Fibroblast of mammary gland (primary cell): Measurements from ENCODE around the gene ERVK3-1.
A peak's percentile ranks its signal among the peaks of the same experiment; 100 is the strongest.
"Not testable (repeated sequence)": the region's sequence is repeated elsewhere in the genome, so short reads cannot be mapped to it uniquely, and the experiment has no call there.

Source experiments
- DNase-seq: peaks from one replicate; pipeline ENCODE4 v3.0.0-alpha.2; 2010; ENCODE audit warnings: low read depth
- H3K4me3 ChIP-seq: 2 replicates; pipeline ENCODE4 v1.5.1; 2011; ENCODE audit warnings: low read depth, mild to moderate bottlenecking, low read length, moderate library complexity; ENCODE audit not compliant: control insufficient read depth
- TF ChIP-seq, protein P1 (sequence below): conservative IDR thresholded peaks from 2 replicates; pipeline ENCODE4 v1.5.1; 2011; ENCODE audit warnings: low read depth, low read length, inconsistent platforms; ENCODE audit not compliant: control insufficient read depth, insufficient read depth

The ERVK3-1 gene, protein sequence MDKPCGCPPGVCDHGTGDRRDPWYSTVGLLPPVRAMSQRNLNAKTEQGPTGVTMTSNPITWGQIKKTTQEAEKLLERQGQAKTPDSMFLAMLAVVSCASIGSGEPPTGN

DNA sequence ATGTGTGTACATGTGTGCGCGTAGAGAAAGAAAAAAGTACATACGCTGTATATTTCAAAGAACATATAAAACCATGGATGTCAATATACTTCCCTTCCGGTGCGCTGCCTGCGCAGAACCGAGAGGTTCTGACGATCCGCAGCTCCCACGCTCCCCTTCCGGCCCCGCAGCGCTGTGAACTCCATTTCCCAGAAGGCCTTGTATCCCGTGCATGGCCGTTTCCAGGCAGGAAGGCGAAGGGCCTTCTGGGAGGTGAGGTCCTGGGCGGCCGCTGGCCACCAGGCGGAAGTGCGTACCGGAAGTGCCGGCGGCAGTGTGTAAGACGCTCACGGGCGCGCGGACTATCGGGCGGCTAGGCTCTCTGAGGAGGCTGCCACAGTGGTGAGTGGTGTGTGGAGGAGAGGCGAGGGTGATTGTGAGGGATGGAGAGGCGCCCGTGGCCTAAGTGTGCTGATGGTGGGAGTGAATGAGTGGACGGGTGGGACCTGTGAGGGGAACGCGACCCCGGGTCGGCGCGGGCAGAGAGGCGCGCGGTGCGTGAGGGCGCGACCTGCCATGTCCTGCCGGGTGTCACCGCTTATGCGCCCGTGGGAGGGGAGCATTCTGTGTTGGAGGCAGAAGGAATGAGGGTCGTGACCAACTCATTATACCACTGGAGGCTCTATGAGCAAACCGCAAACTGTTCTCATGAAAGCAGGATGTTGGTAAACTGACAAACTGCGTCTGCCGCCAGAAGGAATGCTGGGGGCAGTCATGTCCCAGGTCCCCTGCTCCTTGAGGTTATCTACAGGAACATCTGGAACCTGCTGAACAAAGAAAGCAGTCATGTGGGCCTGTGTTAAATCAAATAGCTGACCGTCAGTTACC is at the start of gene ERVK3-1:
ERVK3-1 (plus strand) TSS at position 313 of the 867 bp plus-strand sequence. CDS start 6,792 bp downstream, outside the sequence.
- TF ChIP-seq, protein P1, sequence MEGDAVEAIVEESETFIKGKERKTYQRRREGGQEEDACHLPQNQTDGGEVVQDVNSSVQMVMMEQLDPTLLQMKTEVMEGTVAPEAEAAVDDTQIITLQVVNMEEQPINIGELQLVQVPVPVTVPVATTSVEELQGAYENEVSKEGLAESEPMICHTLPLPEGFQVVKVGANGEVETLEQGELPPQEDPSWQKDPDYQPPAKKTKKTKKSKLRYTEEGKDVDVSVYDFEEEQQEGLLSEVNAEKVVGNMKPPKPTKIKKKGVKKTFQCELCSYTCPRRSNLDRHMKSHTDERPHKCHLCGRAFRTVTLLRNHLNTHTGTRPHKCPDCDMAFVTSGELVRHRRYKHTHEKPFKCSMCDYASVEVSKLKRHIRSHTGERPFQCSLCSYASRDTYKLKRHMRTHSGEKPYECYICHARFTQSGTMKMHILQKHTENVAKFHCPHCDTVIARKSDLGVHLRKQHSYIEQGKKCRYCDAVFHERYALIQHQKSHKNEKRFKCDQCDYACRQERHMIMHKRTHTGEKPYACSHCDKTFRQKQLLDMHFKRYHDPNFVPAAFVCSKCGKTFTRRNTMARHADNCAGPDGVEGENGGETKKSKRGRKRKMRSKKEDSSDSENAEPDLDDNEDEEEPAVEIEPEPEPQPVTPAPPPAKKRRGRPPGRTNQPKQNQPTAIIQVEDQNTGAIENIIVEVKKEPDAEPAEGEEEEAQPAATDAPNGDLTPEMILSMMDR = no peak
- peak within 1 kb of the TSS; percentile 95 for H3K4me3 ChIP-seq
- peak; percentile 96 for DNase-seq

GRCh38 chr19:58258259-58258658 is 46.9 kb upstream of the ERVK3-1 start:
- not testable (repeated sequence) for H3K4me3 ChIP-seq, DNase-seq

DNA sequence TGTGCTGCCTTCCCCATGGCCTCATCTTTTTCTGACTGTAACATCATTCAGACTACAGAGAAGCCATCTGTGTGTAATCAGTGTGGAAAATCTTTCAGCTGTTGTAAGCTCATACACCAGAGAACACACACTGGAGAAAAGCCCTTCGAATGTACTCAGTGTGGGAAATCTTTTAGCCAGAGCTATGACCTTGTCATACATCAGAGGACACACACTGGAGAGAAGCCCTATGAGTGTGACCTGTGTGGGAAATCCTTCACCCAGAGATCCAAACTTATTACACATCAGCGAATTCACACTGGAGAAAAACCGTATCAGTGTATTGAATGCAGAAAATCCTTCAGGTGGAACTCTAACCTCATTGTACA is 43.6 kb upstream of the ERVK3-1 start:
- DNase-seq = no peak
- TF ChIP-seq, protein P1 = no peak
- no peak overlapping the region for H3K4me3 ChIP-seq

DNA sequence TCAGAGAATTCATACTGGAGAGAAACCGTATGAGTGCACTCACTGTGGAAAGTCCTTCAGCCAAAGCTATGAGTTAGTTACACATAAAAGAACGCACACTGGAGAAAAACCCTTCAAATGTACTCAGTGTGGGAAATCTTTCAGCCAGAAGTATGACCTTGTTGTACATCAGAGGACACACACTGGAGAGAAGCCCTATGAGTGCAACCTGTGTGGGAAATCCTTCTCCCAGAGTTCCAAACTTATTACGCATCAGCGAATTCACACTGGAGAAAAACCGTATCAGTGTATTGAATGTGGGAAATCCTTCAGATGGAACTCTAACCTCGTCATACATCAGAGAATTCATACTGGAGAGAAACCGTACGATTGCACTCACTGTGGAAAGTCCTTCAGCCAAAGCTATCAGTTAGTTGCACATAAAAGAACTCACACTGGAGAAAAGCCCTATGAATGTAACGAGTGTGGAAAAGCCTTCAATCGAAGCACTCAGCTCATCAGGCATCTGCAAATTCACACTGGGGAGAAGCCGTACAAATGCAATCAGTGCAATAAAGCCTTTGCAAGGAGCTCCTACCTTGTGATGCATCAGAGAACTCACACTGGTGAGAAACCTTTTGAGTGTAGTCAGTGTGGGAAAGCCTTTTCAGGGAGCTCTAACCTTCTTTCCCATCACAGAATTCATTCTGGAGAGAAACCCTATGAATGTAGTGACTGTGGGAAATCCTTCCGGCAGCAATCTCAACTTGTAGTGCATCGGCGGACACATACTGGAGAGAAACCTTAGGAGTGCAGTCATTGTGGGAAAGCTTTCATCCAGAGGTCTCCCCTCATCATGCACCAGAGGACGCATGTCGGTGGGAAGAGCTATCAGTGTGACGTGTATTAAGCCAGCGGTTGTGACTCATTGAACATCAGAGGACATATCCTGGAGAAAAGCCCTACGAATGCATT is 42.9 kb upstream of the ERVK3-1 start:
- H3K4me3 ChIP-seq = no peak overlapping the region
- TF ChIP-seq, protein P1 = no peak
- peak; percentile 21 for DNase-seq

- DNase-seq = no peak
- TF ChIP-seq, protein P1 = no peak
- H3K4me3 ChIP-seq = no peak overlapping the region
Observed at GRCh38 chr19:58262922-58263296, 42.3 kb upstream of the ERVK3-1 start.

GRCh38 chr19:58265100-58265499 is 40.1 kb upstream of the ERVK3-1 start:
- TF ChIP-seq, protein P1 = no peak
- no peak overlapping the region for H3K4me3 ChIP-seq
- DNase-seq = no peak
